ENCODE results near the gene GPER1.

DNA sequence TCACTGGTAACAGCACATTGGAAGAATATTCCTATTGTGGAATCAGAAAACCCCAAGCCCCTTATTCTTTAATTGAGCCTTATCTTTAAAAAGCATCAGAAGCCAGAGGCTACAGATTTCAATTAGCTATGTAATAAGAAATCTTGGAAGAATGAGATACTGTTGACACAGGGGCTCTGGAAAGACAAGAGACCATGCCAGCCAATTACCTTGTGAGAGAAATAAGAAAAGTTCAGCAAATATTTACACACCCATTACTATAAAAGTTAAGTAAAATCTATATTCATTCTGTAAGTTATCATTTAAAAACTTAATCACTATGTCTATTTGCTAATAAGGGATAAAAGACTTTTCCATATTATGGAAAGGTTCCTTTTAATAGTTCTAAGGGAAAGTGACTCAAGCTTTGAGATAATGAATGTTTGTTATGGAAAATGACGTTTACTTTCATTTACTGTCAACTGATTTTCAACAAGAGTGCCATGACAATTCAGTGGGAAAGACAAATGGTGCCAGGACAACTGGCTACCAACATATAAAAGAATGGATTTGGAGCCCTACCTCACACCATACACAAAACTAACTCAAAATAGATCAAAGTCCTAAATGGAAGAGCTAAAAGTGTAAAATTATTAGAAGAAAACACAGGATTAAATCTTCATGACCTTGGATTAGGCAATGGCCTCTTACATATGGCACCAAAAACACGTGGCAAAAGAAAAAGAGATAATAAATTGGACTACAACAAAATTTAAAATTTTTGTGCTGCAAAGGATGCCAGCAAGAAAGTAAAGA lies 43.8 kb downstream of the GPER1 start:
- TF ChIP-seq CTCF (IDR thresholded peaks at IDR 0.05; ENCODE audit: insufficient read depth, low read length, poor library complexity, severe bottlenecking) (no peak), EZH2phosphoT487 (conservative IDR thresholded peaks at IDR 0.05; ENCODE audit: low read length) (no peak)

Measured in SU-DHL-6 (cell line).